Measurements from ENCODE around the gene IGFL3. TPM values are rescaled to one million over a fixed set of nuclear protein-coding genes. Genes with fewer than 3 reads are reported as not detected.
"Not testable (repeated sequence)": the region's sequence is repeated elsewhere in the genome, so short reads cannot be mapped to it uniquely, and the experiment has no call there.

IGFL3 gene
- total RNA-seq, 1 donor from 2014 or later = not detected

GRCh38 chr19:46082728-46083050 lies 41.8 kb downstream of the IGFL3 start:
- Mint-ChIP-seq H3K36me3 (ENCODE audit: low read depth) (no peaks in the 10 kb centered on the region), H3K27me3 (peaks cover 51% of the 10 kb centered on the region), H3K27ac (no peak overlapping the region), H3K4me1 (no peaks in the 10 kb centered on the region), H3K9me3 (peaks cover 24% of the 10 kb centered on the region), H3K4me3 (no peak overlapping the region)
- ATAC-seq (ENCODE audit: low read depth) (no peak), DNase-seq (no peak)
- intact Hi-C loops (cut with micrococcal nuclease) = loop anchor here (1.0 to 2.0 kb wide), 2 partner anchors 106 to 183 kb away; no protein-coding TSS in a partner anchor
- TF ChIP-seq CTCF (IDR thresholded peaks at IDR 0.05) = no peak
- CTCF ChIA-PET = interaction anchor here (0.7 to 2.3 kb wide), 3 partner anchors 46 to 182 kb away, joined by 5 to 11 read pairs (median 8); no protein-coding TSS in a partner anchor
- POLR2A ChIA-PET = no interaction called here

GRCh38 chr19:46081928-46082727 lies 42.4 kb downstream of the IGFL3 start:
- ATAC-seq (ENCODE audit: low read depth) (no peak), DNase-seq (no peak)
- Mint-ChIP-seq H3K27ac (no peak overlapping the region), H3K4me3 (no peak overlapping the region), H3K9me3 (peaks cover 22% of the 10 kb centered on the region), H3K36me3 (ENCODE audit: low read depth) (no peaks in the 10 kb centered on the region), H3K4me1 (no peaks in the 10 kb centered on the region), H3K27me3 (peaks cover 55% of the 10 kb centered on the region)
- TF ChIP-seq CTCF (IDR thresholded peaks at IDR 0.05) = no peak
- ChIA-PET POLR2A (no interaction called here), CTCF (interaction anchor here (0.7 to 2.3 kb wide), 3 partner anchors 46 to 183 kb away, joined by 5 to 11 read pairs (median 8); no protein-coding TSS in a partner anchor)
- intact Hi-C loops (cut with micrococcal nuclease) = loop anchor here (1.0 to 2.0 kb wide), 2 partner anchors 107 to 183 kb away; no protein-coding TSS in a partner anchor

GRCh38 chr19:46080561-46080960 lies 43.9 kb downstream of the IGFL3 start:
- Mint-ChIP-seq H3K36me3 (ENCODE audit: low read depth) (no peaks in the 10 kb centered on the region), H3K27ac (no peak overlapping the region), H3K27me3 (peaks cover 66% of the 10 kb centered on the region), H3K4me1 (no peaks in the 10 kb centered on the region), H3K4me3 (no peak overlapping the region), H3K9me3 (peaks cover 12% of the 10 kb centered on the region)
- ChIA-PET POLR2A (no interaction called here), CTCF (no interaction called here)
- DNase-seq (no peak), ATAC-seq (ENCODE audit: low read depth) (no peak)
- no peak for TF ChIP-seq CTCF (IDR thresholded peaks at IDR 0.05)
- intact Hi-C loops (cut with micrococcal nuclease) = no loop called here

GRCh38 chr19:46079576-46079975 lies 44.9 kb downstream of the IGFL3 start:
- CTCF ChIA-PET = no interaction called here
- no peak overlapping the region for H3K4me3 Mint-ChIP-seq

GRCh38 chr19:46078573-46079332 lies 45.7 kb downstream of the IGFL3 start:
- H3K36me3 Mint-ChIP-seq (ENCODE audit: low read depth); H3K4me1 Mint-ChIP-seq; ATAC-seq (ENCODE audit: low read depth); H3K4me3 Mint-ChIP-seq; DNase-seq; H3K9me3 Mint-ChIP-seq; H3K27ac Mint-ChIP-seq; CTCF ChIA-PET; intact Hi-C loops (cut with micrococcal nuclease); POLR2A ChIA-PET: not testable (repeated sequence)
- peaks cover 63% of the 10 kb centered on the region for H3K27me3 Mint-ChIP-seq

More at GRCh38 chr19:46079576-46079975, 44.9 kb downstream of the IGFL3 start:
- no peaks in the 10 kb centered on the region for H3K4me1 Mint-ChIP-seq
- no peak for DNase-seq
- peaks cover 65% of the 10 kb centered on the region for H3K27me3 Mint-ChIP-seq
- TF ChIP-seq CTCF (IDR thresholded peaks at IDR 0.05) = no peak
- intact Hi-C loops (cut with micrococcal nuclease) = no loop called here
- peaks cover 4% of the 10 kb centered on the region for H3K9me3 Mint-ChIP-seq
- H3K36me3 Mint-ChIP-seq (ENCODE audit: low read depth) = no peaks in the 10 kb centered on the region
- POLR2A ChIA-PET = no interaction called here
- no peak overlapping the region for H3K27ac Mint-ChIP-seq
- ATAC-seq (ENCODE audit: low read depth) = no peak
